Measurements from ENCODE around the gene ANK3.

GRCh38 chr10:60387531-60387930, 2.1 kb downstream of the ANK3 start:
- TF ChIP-seq CTCF (IDR thresholded peaks at IDR 0.05 in 4 of 5, conservative IDR thresholded peaks at IDR 0.05 in 1 of 5) (no peak), POLR2A (IDR thresholded peaks at IDR 0.05) (no peak)
